ENCODE measurements around the gene CHST8.

Gene CHST8

GRCh38 chr19:33811246-33811645 lies 189.5 kb downstream of the CHST8 start:
- DNase-seq (ENCODE audit: low read depth): no peak
- in situ Hi-C loops (cut with HindIII; ENCODE audit: low sequenced_read_pairs): no loop called here
- TF ChIP-seq CTCF (IDR thresholded peaks at IDR 0.05; ENCODE audit: low read depth, low read length, missing control alignments): no peak
- no peak overlapping the region for H3K4me3 ChIP-seq (ENCODE audit: low read depth, low read length)

GRCh38 chr19:33811736-33812387 lies 190.1 kb downstream of the CHST8 start:
- no peak for TF ChIP-seq CTCF (IDR thresholded peaks at IDR 0.05; ENCODE audit: low read depth, low read length, missing control alignments)

GRCh38 chr19:33812388-33813330 lies 190.9 kb downstream of the CHST8 start:
- in situ Hi-C loops (cut with HindIII; ENCODE audit: low sequenced_read_pairs): no loop called here
- TF ChIP-seq CTCF (IDR thresholded peaks at IDR 0.05; ENCODE audit: low read depth, low read length, missing control alignments): no peak
- no peak for DNase-seq (ENCODE audit: low read depth)
- H3K4me3 ChIP-seq (ENCODE audit: low read depth, low read length): no peak overlapping the region

More at GRCh38 chr19:33811736-33812387, 190.1 kb downstream of the CHST8 start:
- no peak overlapping the region for H3K4me3 ChIP-seq (ENCODE audit: low read depth, low read length)
- in situ Hi-C loops (cut with HindIII; ENCODE audit: low sequenced_read_pairs): no loop called here
- no peak for DNase-seq (ENCODE audit: low read depth)

GRCh38 chr19:33813391-33814101 lies 191.8 kb downstream of the CHST8 start:
- H3K4me3 ChIP-seq (ENCODE audit: low read depth, low read length): no peak overlapping the region
- in situ Hi-C loops (cut with HindIII; ENCODE audit: low sequenced_read_pairs): no loop called here
- no peak for DNase-seq (ENCODE audit: low read depth)
- TF ChIP-seq CTCF (IDR thresholded peaks at IDR 0.05; ENCODE audit: low read depth, low read length, missing control alignments): no peak

GRCh38 chr19:33814181-33815165 lies 192.7 kb downstream of the CHST8 start:
- TF ChIP-seq CTCF (IDR thresholded peaks at IDR 0.05; ENCODE audit: low read depth, low read length, missing control alignments): no peak
- no peak for DNase-seq (ENCODE audit: low read depth)
- in situ Hi-C loops (cut with HindIII; ENCODE audit: low sequenced_read_pairs): loop anchor here (5.0 kb wide), 1 partner anchor 92 kb away; no protein-coding TSS in a partner anchor
- no peak overlapping the region for H3K4me3 ChIP-seq (ENCODE audit: low read depth, low read length)
